Activated naive CD8-positive, alpha-beta T cell (primary cell): ENCODE results near the gene NUDT22.
A peak's percentile ranks its signal among the peaks of the same experiment; 100 is the strongest.

Experiments
- H3K27ac Mint-ChIP-seq: one replicate; pipeline ENCODE4 v1.8.0; 2021; ENCODE audit warnings: mixed read lengths
- H3K27me3 Mint-ChIP-seq: one replicate; pipeline ENCODE4 v1.8.0; 2021; ENCODE audit warnings: mixed read lengths
- H3K36me3 Mint-ChIP-seq: one replicate; pipeline ENCODE4 v1.8.0; 2021; ENCODE audit warnings: mixed read lengths
- H3K4me1 Mint-ChIP-seq: one replicate; pipeline ENCODE4 v1.8.0; 2021; ENCODE audit warnings: low read depth, mixed read lengths
- H3K4me3 Mint-ChIP-seq: one replicate; pipeline ENCODE4 v1.8.0; 2021; ENCODE audit warnings: mild to moderate bottlenecking, mixed read lengths
- H3K9me3 Mint-ChIP-seq: one replicate; pipeline ENCODE4 v1.8.0; 2021; ENCODE audit warnings: low read depth, mixed read lengths

Gene NUDT22

DNA sequence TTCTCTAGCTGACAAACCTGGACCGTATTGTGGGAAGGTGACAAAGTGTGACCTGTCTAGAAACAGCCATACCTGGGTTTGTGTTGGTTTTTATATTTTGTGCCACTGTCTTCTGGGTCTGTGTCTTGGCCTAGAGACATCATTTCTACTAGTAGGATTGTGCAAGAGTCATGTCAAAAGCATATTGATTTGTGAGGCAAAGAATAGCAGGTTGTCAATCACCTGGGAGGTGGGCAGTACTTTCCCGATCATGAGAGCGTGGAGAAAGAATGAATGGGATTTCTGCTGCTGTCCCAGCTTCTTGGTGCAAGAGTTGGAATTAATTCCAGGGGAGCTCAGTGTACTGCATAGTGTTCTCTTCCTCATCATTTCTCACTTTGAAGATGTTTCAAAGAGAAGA is 24.5 kb upstream of the NUDT22 start:
- peaks cover 5% of the 10 kb centered on the region for H3K36me3 Mint-ChIP-seq
- H3K4me1 Mint-ChIP-seq = peaks cover 29% of the 10 kb centered on the region
- no peak overlapping the region for H3K4me3 Mint-ChIP-seq
- no peaks in the 10 kb centered on the region for H3K9me3 Mint-ChIP-seq
- H3K27ac Mint-ChIP-seq = peak overlapping the region; percentile 38
- no peaks in the 10 kb centered on the region for H3K27me3 Mint-ChIP-seq

DNA sequence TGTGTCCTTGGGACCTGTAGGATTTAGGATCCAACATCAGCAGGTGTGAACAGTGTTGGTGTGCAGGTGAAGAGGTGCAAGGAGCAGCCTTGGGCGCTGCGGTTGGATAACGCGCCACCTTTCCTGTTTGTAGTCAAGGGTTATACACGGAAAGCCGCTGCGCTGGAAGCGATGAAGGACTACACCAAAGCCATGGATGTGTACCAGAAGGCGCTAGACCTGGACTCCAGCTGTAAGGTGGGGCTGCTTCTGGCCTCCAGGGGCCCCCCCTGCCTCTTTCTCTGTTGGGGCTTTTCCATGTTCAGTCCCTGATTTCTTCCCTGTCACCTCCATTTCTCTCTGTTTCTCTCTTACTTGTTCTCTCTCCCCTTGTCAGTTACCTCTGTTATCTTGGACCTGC is 23.1 kb upstream of the NUDT22 start:
- no peak overlapping the region for H3K27ac Mint-ChIP-seq
- no peaks in the 10 kb centered on the region for H3K27me3 Mint-ChIP-seq
- peaks cover 3% of the 10 kb centered on the region for H3K36me3 Mint-ChIP-seq
- H3K4me1 Mint-ChIP-seq = peaks cover 29% of the 10 kb centered on the region
- H3K9me3 Mint-ChIP-seq = no peaks in the 10 kb centered on the region
- H3K4me3 Mint-ChIP-seq = no peak overlapping the region

- no peak overlapping the region for H3K4me3 Mint-ChIP-seq
- no peaks in the 10 kb centered on the region for H3K27me3 Mint-ChIP-seq
- peaks cover 3% of the 10 kb centered on the region for H3K36me3 Mint-ChIP-seq
- H3K4me1 Mint-ChIP-seq = peaks cover 29% of the 10 kb centered on the region
- no peaks in the 10 kb centered on the region for H3K9me3 Mint-ChIP-seq
- no peak overlapping the region for H3K27ac Mint-ChIP-seq
These were observed 22.5 kb upstream of the NUDT22 start for GRCh38 chr11:64203421-64204079.

DNA sequence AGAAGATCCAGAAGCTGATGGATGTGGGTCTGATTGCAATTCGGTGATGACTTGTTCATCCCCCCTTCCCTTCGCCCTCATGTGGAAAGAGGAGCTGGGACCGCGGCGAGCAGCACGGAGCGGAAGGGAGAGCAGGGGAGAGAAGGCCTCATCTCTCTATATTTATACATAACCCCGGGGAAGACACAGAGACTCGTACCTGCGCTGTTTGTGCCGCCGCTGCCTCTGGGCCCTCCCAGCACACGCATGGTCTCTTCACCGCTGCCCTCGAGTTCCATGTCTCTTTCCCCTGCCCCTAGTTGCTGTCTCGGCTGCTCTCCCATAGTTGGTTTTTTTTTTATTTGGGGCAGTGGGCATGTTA is 22.0 kb upstream of the NUDT22 start:
- no peak overlapping the region for H3K27ac Mint-ChIP-seq
- H3K9me3 Mint-ChIP-seq = no peaks in the 10 kb centered on the region
- no peaks in the 10 kb centered on the region for H3K27me3 Mint-ChIP-seq
- no peak overlapping the region for H3K4me3 Mint-ChIP-seq
- H3K36me3 Mint-ChIP-seq = peaks cover 3% of the 10 kb centered on the region
- peaks cover 34% of the 10 kb centered on the region for H3K4me1 Mint-ChIP-seq

DNA sequence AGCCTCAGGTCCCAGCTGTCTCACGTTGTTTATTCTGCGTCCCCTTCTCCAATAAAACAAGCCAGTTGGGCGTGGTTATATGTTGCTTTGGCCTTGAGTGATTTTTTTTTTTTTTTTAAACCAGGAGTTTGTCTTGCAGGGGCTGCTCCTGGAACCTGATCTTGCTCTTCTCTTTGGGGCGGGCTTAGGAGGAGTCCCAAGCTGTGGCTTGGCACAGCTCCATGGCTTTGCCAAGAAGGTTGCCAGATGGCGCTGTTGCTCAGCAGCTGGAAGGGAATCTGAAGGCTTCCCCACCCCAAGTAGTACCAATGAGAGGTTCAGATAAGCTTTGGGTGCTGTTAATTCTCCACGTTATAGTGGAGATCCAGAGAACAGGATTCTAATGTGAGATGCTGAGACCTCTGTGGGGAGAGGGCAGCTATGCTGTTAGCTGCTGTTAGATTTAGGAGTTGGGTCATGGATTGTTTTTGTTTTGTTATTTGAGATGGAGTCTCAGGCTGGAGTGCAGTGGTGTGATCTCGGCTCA is 21.5 kb upstream of the NUDT22 start:
- peaks cover 35% of the 10 kb centered on the region for H3K4me1 Mint-ChIP-seq
- H3K36me3 Mint-ChIP-seq = peaks cover 3% of the 10 kb centered on the region
- H3K9me3 Mint-ChIP-seq = no peaks in the 10 kb centered on the region
- no peaks in the 10 kb centered on the region for H3K27me3 Mint-ChIP-seq
- peak overlapping the region; percentile 79 for H3K27ac Mint-ChIP-seq
- H3K4me3 Mint-ChIP-seq = peak overlapping the region; percentile 78

- Mint-ChIP-seq H3K36me3 (peaks cover 3% of the 10 kb centered on the region), H3K4me3 (peak within 1 kb of the TSS; percentile 93), H3K4me1 (peaks cover 33% of the 10 kb centered on the region), H3K27me3 (no peaks in the 10 kb centered on the region), H3K27ac (peak within 1 kb of the TSS; percentile 96), H3K9me3 (no peaks in the 10 kb centered on the region)
These were observed 19.4 kb upstream of the NUDT22 start, which contains the start of gene FERMT3 for GRCh38 chr11:64206457-64207255. Gene FERMT3, plus strand, starts transcription at chr11:64206721. Its CDS starts 644 bp downstream, at chr11:64207365.

GRCh38 chr11:64207256-64208085 is 18.6 kb upstream of the NUDT22 start:
- peaks cover 3% of the 10 kb centered on the region for H3K36me3 Mint-ChIP-seq
- H3K4me1 Mint-ChIP-seq = peaks cover 36% of the 10 kb centered on the region
- peak overlapping the region; percentile 93 for H3K4me3 Mint-ChIP-seq
- H3K27me3 Mint-ChIP-seq = no peaks in the 10 kb centered on the region
- H3K27ac Mint-ChIP-seq = peak overlapping the region; percentile 96
- H3K9me3 Mint-ChIP-seq = no peaks in the 10 kb centered on the region

DNA sequence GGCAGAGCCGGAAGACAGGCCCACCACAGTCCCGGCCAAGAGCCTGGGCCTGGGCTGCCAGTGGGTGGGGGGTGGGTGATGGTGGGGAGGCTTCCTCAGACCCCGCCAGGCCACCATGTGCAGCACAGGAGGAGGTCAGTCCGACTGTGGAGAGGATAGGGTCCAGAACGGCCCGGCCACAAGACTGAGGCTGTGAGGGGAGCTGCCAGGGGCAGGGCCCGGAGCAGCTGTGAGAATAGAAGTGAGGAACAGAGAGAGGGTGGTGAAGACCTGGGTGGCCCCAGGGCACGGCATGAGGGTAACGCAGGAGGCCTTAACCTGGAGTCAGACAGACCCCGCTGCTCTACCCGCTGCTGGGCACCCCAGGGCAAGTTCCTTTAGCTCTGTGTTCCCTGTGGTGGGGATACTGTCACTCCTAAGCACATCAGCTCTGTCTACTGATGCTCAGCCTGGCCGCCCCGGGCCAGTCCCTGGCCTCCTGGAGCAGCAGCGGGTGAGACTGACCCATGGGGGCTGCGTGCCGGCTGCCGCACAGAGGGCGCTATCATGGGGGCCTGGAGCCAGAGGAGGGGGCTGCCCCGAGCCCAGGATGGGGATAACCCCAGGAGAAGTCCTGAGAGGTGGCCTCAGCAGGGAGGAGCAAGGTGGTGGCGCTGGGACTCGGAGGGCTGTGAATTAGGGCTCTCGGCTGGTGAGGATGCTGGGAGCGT is 17.8 kb upstream of the NUDT22 start:
- peak overlapping the region; percentile 93 for H3K4me3 Mint-ChIP-seq
- H3K27ac Mint-ChIP-seq = peak overlapping the region; percentile 96
- H3K9me3 Mint-ChIP-seq = no peaks in the 10 kb centered on the region
- H3K4me1 Mint-ChIP-seq = peaks cover 37% of the 10 kb centered on the region
- no peaks in the 10 kb centered on the region for H3K27me3 Mint-ChIP-seq
- H3K36me3 Mint-ChIP-seq = peaks cover 3% of the 10 kb centered on the region

DNA sequence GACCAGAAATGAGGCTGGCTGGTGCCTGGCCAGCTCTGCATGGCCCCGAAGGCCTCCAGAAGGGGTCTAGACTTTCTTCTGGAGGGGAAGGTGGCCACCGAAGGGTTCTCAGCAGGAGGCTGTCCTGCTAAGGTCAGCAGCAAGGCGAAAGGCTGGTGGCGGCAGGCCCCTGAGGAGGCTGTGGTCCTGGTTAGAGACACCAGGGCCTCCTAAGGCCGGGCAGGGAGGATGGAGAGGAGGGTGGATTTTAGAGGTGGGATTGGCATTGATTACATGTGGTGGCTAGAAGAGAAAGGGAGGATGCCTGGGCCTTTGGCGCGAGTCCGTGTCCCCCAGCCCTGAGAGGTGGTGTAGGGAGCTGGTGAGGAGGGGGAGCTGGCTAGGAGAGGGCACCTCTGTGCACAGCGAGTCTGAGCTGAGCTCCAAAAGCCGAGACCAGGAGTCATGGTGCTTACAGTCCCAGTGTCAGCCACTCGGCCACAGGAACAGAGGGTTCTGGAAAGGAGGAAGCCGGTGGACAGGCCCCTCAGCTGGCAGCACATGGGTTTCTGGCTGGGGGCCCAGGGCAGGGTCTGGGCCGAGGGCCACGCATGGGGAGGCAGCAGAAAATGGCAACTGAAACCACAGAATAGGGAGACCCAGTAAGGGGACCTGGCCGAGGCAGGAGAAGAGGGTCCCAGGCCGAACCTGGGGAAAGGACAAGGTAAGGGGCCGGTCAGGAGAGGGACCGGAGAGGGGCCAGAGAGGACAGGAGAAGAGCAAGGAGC is 17.1 kb upstream of the NUDT22 start:
- Mint-ChIP-seq H3K4me1 (peaks cover 34% of the 10 kb centered on the region), H3K9me3 (no peaks in the 10 kb centered on the region), H3K27ac (peak overlapping the region; percentile 81), H3K4me3 (peak overlapping the region; percentile 93), H3K36me3 (peaks cover 4% of the 10 kb centered on the region), H3K27me3 (no peaks in the 10 kb centered on the region)

- H3K27ac Mint-ChIP-seq = peak overlapping the region; percentile 81
These were observed 16.6 kb upstream of the NUDT22 start for GRCh38 chr11:64209563-64209843.

DNA sequence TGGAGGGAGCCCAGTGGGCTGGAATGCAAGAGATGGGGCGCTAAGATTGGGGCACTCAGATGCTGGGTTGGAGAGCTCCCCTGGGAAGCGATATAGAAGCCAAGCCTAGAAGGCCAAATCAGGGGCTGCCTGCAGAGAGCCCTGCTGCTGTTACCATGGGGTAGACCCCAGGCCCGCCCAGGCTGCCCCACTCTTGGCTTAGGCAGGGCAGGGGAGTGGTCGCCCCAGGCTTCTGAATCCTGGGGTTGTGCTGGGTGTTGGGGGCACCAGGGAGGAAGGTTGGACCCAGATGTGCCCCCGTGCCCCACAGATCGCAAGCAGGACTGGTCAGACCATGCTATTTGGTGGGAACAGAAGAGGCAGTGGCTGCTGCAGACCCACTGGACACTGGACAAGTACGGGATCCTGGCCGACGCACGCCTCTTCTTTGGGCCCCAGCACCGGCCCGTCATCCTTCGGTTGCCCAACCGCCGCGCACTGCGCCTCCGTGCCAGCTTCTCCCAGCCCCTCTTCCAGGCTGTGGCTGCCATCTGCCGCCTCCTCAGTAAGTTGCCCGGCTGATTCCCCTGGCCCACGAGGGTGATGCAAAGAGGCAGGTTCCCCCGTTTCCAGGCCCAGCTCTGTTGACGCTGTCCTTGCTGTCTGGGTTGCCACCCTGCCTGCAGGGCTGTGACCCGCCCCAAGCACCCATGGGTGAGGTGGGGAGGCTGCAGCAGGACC is 15.6 kb upstream of the NUDT22 start:
- Mint-ChIP-seq H3K27ac (peak overlapping the region; percentile 46), H3K4me1 (peaks cover 31% of the 10 kb centered on the region), H3K9me3 (no peaks in the 10 kb centered on the region), H3K36me3 (peaks cover 2% of the 10 kb centered on the region), H3K4me3 (no peak overlapping the region), H3K27me3 (no peaks in the 10 kb centered on the region)

More at GRCh38 chr11:64209563-64209843, 16.6 kb upstream of the NUDT22 start:
- Mint-ChIP-seq H3K9me3 (no peaks in the 10 kb centered on the region), H3K4me3 (no peak overlapping the region), H3K4me1 (peaks cover 29% of the 10 kb centered on the region), H3K36me3 (peaks cover 4% of the 10 kb centered on the region), H3K27me3 (no peaks in the 10 kb centered on the region)

DNA sequence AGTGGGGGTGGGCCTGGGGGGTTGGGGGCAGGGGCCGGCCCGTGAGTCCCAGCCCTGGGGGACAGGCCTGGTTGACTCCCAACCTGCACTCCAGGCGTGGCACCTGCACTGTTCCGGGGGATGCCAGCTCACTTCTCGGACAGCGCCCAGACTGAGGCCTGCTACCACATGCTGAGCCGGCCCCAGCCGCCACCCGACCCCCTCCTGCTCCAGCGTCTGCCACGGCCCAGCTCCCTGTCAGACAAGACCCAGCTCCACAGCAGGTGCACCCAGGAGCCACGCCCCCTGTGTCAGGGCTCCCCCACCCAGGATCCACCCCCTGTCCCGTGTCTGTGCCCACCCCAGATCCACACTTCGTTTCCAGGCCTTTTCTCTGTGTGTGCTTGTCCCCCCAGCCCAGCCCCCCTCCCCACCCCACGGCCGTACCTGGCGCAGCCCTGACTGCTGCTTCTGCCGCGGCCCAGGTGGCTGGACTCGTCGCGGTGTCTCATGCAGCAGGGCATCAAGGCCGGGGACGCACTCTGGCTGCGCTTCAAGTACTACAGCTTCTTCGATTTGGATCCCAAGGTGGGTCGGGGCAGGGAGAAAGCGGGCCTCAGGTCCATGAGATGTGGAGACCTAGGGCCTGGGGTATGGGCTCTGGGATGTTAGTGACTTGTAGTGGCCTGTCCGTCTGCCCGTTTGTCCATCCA is 14.7 kb upstream of the NUDT22 start:
- no peak overlapping the region for H3K4me3 Mint-ChIP-seq
- no peaks in the 10 kb centered on the region for H3K27me3 Mint-ChIP-seq
- no peaks in the 10 kb centered on the region for H3K9me3 Mint-ChIP-seq
- peaks cover 2% of the 10 kb centered on the region for H3K36me3 Mint-ChIP-seq
- no peak overlapping the region for H3K27ac Mint-ChIP-seq
- peaks cover 23% of the 10 kb centered on the region for H3K4me1 Mint-ChIP-seq

DNA sequence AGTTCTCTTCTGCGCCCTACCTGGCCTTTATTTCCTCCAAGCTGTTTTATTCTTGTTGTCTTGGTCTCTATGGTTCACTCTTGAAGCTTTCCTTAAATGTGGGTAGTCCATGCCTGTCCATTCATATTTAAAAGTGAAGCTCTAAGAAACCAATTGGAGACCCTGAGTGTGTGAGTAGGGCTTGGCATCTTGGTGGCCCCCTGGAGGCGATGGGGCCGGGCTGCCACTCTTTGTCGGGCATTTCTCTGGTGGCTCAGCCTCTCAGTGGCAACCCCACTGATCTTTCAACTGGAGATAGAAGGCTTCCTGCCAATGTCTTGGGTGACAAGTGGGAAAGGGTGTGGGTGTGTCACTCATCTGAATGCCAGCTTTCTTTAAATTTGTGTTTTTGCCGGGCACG is 9.2 kb upstream of the NUDT22 start:
- Mint-ChIP-seq H3K9me3 (no peaks in the 10 kb centered on the region), H3K27ac (no peak overlapping the region), H3K36me3 (peaks cover 2% of the 10 kb centered on the region), H3K4me1 (peaks cover 18% of the 10 kb centered on the region), H3K4me3 (no peak overlapping the region), H3K27me3 (no peaks in the 10 kb centered on the region)
